Middle frontal gyrus (tissue), 1 donor: Measurements from ENCODE around the gene IL16.

Experiments used
- DNase-seq: peaks from one replicate; pipeline ENCODE4 v3.0.0-alpha.2; 2015; ENCODE audit warnings: low spot score; ENCODE audit errors: extremely low spot score

IL16 gene

GRCh38 chr15:81174125-81174791 lies 22.4 kb upstream of the IL16 start:
- no peak for DNase-seq

- DNase-seq, result no peak
Observed at GRCh38 chr15:81174792-81175327, 21.8 kb upstream of the IL16 start.

GRCh38 chr15:81175496-81175895 lies 21.2 kb upstream of the IL16 start:
- no peak for DNase-seq

- DNase-seq, result no peak
Observed at GRCh38 chr15:81176291-81176893, 20.3 kb upstream of the IL16 start.

GRCh38 chr15:81178365-81178764 lies 18.3 kb upstream of the IL16 start:
- no peak for DNase-seq

- DNase-seq, result no peak
Observed at GRCh38 chr15:81181220-81181619, 15.5 kb upstream of the IL16 start.

- no peak for DNase-seq
Observed at GRCh38 chr15:81182031-81182755, 14.5 kb upstream of the IL16 start.

- DNase-seq, result no peak
Observed at GRCh38 chr15:81182756-81183438, 13.8 kb upstream of the IL16 start.

- DNase-seq, result no peak
Observed at GRCh38 chr15:81183439-81183775, 13.3 kb upstream of the IL16 start.

GRCh38 chr15:81184188-81184587 lies 12.5 kb upstream of the IL16 start:
- no peak for DNase-seq

GRCh38 chr15:81185631-81186295 lies 10.9 kb upstream of the IL16 start:
- no peak for DNase-seq

- DNase-seq, result no peak
Observed at GRCh38 chr15:81188354-81188753, 8.3 kb upstream of the IL16 start.

- DNase-seq, result no peak
Observed at GRCh38 chr15:81189583-81190283, 6.9 kb upstream of the IL16 start.

GRCh38 chr15:81190922-81191507 lies 5.7 kb upstream of the IL16 start:
- no peak for DNase-seq

GRCh38 chr15:81191701-81192100 lies 5.0 kb upstream of the IL16 start:
- no peak for DNase-seq

- no peak for DNase-seq
Observed at GRCh38 chr15:81194723-81195122, 2.0 kb upstream of the IL16 start.

GRCh38 chr15:81195339-81195864 lies 1.3 kb upstream of the IL16 start:
- DNase-seq, result no peak

- DNase-seq, result no peak
Observed at GRCh38 chr15:81197255-81197630, 564 bp downstream of the IL16 start.

GRCh38 chr15:81197688-81198281 lies 1.1 kb downstream of the IL16 start:
- no peak for DNase-seq
